Hepatocyte (in vitro differentiated cells): ENCODE measurements around the gene CNTNAP3. TPM values are rescaled to one million over a fixed set of nuclear protein-coding genes. Genes with fewer than 3 reads are reported as not detected.
"Not testable (repeated sequence)": the region's sequence is repeated elsewhere in the genome, so short reads cannot be mapped to it uniquely, and the experiment has no call there.

Experiments
- DNase-seq: peaks from one replicate; pipeline ENCODE4 v3.0.0-alpha.2; 2016; ENCODE audit warnings: low spot score
- H2AFZ ChIP-seq: fragments of 200-600 bp; sonication (generic); 2 replicates; pipeline ENCODE4 v1.6.0; 2016; ENCODE audit warnings: antibody characterized with exemption, mild to moderate bottlenecking
- H3K27ac ChIP-seq: fragments of 200-600 bp; sonication (generic); 2 replicates; pipeline ENCODE4 v1.5.1; 2016; ENCODE audit warnings: mild to moderate bottlenecking
- H3K27me3 ChIP-seq: fragments of 200-600 bp; sonication (generic); 2 replicates; pipeline ENCODE4 v1.6.1; 2016
- H3K36me3 ChIP-seq: fragments of 200-600 bp; sonication (generic); replicated peaks from 2 replicates; pipeline ENCODE4 v1.5.1; 2016; ENCODE audit warnings: low read depth; ENCODE audit not compliant: insufficient read depth
- H3K4me1 ChIP-seq: fragments of 200-600 bp; sonication (generic); 2 replicates; pipeline ENCODE4 v1.5.1; 2016; ENCODE audit warnings: mild to moderate bottlenecking, moderate library complexity; ENCODE audit not compliant: insufficient read depth
- H3K4me2 ChIP-seq: fragments of 200-600 bp; sonication (generic); 2 replicates; pipeline ENCODE4 v1.6.0; 2016
- H3K4me3 ChIP-seq: fragments of 200-600 bp; sonication (generic); 2 replicates; pipeline ENCODE4 v1.5.1; 2016; ENCODE audit warnings: mild to moderate bottlenecking
- H3K79me2 ChIP-seq: fragments of 200-600 bp; sonication (generic); 2 replicates; pipeline ENCODE4 v1.6.0; 2017; ENCODE audit warnings: mild to moderate bottlenecking
- H3K9me2 ChIP-seq: fragments of 200-600 bp; sonication (generic); replicated peaks from 2 replicates; pipeline ENCODE4 v1.6.0; 2017; ENCODE audit warnings: mild to moderate bottlenecking; ENCODE audit not compliant: insufficient read depth
- H3K9me3 ChIP-seq: fragments of 200-600 bp; sonication (generic); 2 replicates; pipeline ENCODE4 v1.5.1; 2016; ENCODE audit warnings: low read depth, mild to moderate bottlenecking
- H4K20me1 ChIP-seq: fragments of 200-600 bp; sonication (generic); 2 replicates; pipeline ENCODE4 v1.6.0; 2016; ENCODE audit warnings: mild to moderate bottlenecking; ENCODE audit not compliant: insufficient read depth, poor library complexity, severe bottlenecking
- EZH2 ChIP-seq: fragments of 200-600 bp; sonication (generic); IDR thresholded peaks from 2 replicates; pipeline ENCODE4 v1.6.1; 2016; ENCODE audit warnings: antibody characterized with exemption, mild to moderate bottlenecking, borderline replicate concordance
- EZH2phosphoT487 ChIP-seq: fragments of 200-600 bp; sonication (generic); IDR thresholded peaks from one replicate; pipeline ENCODE4 v1.6.1; 2018; ENCODE audit warnings: antibody characterized with exemption, mild to moderate bottlenecking, low read depth, moderate library complexity; ENCODE audit not compliant: unreplicated experiment, severe bottlenecking
- WGBS: methylation state at CpG from one replicate; pipeline ENCODE4 v1.1.6; 2016; ENCODE audit warnings: low lambda C conversion rate; ENCODE audit errors: missing lambda C conversion rate; 5-methylcytosine and 5-hydroxymethylcytosine counted together
- polyA plus RNA-seq: library from polyadenylated mRNA; unstranded; fragments of >200 nt; fragmentation: Nextera tagmentation; extraction: Ambion mirVana; gene quantifications from 2 replicates; pipeline ENCODE4 v1.2.1, GENCODE V29; 2016
- total RNA-seq: library from RNA; depleted of rRNA; stranded (reverse); fragments of >200 nt; gene quantifications from 2 replicates; pipeline ENCODE4 v1.2.3, GENCODE V29; 2014
- TF ChIP-seq, protein P1 (sequence below): fragments of 200-600 bp; sonication (generic); IDR thresholded peaks from 2 replicates; pipeline ENCODE4 v1.5.1; 2016; ENCODE audit warnings: antibody characterized with exemption, mild to moderate bottlenecking; ENCODE audit not compliant: poor library complexity

CNTNAP3 gene
- total and polyA plus RNA-seq, 2 experiments from 2014 or later: 0.80 to 1.00 TPM

DNA sequence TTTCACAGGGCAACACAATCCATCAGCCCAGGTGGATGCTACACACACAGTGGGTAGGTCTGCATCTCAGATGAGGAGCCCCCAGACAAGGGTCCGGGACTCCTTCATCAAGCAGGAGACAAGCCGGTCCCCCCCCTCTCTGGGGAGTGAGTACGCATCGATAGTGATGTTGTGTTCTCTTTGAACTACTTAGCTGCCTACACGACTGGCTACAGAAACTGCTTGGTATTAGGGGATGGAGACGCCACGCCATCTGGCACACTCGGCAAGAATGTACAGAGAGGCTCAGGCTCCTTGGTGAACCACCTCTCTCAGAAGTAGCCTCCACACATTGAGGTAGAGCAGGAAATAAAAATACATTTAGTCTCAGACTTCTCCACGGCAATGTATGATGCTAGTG lies 179.8 kb downstream of the CNTNAP3 start:
- H3K4me3 ChIP-seq: no peak overlapping the region
- 78% methylated on average over 9 of the region's 9 CpGs for WGBS
- H3K36me3 ChIP-seq: no peaks in the 10 kb centered on the region
- H2AFZ ChIP-seq: no peak overlapping the region
- no peak overlapping the region for H3K4me2 ChIP-seq
- DNase-seq: no peak
- no peak overlapping the region for H3K27ac ChIP-seq
- no peaks in the 10 kb centered on the region for H4K20me1 ChIP-seq
- H3K9me3 ChIP-seq: no peaks in the 10 kb centered on the region
- H3K9me2 ChIP-seq: no peaks in the 10 kb centered on the region
- no peaks in the 10 kb centered on the region for H3K79me2 ChIP-seq
- TF ChIP-seq, protein P1, sequence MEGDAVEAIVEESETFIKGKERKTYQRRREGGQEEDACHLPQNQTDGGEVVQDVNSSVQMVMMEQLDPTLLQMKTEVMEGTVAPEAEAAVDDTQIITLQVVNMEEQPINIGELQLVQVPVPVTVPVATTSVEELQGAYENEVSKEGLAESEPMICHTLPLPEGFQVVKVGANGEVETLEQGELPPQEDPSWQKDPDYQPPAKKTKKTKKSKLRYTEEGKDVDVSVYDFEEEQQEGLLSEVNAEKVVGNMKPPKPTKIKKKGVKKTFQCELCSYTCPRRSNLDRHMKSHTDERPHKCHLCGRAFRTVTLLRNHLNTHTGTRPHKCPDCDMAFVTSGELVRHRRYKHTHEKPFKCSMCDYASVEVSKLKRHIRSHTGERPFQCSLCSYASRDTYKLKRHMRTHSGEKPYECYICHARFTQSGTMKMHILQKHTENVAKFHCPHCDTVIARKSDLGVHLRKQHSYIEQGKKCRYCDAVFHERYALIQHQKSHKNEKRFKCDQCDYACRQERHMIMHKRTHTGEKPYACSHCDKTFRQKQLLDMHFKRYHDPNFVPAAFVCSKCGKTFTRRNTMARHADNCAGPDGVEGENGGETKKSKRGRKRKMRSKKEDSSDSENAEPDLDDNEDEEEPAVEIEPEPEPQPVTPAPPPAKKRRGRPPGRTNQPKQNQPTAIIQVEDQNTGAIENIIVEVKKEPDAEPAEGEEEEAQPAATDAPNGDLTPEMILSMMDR: no peak
- TF ChIP-seq EZH2: no peak
- TF ChIP-seq EZH2phosphoT487: no peak
- no peaks in the 10 kb centered on the region for H3K27me3 ChIP-seq
- H3K4me1 ChIP-seq: no peaks in the 10 kb centered on the region

DNA sequence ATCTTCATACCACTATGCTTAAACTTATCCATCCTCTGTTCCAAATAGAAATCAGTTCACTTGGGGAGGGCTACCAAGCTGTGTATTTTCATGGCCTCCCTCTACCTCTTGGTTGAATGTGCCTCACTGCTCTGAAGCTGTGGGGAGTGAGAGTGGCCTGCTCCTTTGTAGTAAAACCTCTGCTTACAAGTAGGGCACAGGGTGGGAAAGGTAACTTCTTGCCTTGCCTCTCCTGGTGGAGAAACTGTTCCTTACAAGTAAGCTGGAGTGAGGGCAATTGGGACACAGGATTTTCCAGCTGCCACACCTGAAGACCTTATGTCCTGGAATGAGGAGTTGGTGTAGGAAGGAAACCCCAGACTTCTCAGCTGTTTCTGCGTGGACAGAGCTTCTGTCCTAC lies 190.8 kb downstream of the CNTNAP3 start:
- WGBS: 100% methylated on average over 1 of the region's 1 CpG
- not testable (repeated sequence) for H2AFZ ChIP-seq, H3K9me3 ChIP-seq, H3K4me3 ChIP-seq, H3K9me2 ChIP-seq, H3K4me1 ChIP-seq, H3K27ac ChIP-seq, H3K36me3 ChIP-seq, H4K20me1 ChIP-seq, DNase-seq, H3K4me2 ChIP-seq, H3K27me3 ChIP-seq, H3K79me2 ChIP-seq

- not testable (repeated sequence) for H3K9me3 ChIP-seq, H3K4me2 ChIP-seq, H3K9me2 ChIP-seq, H2AFZ ChIP-seq, H3K27me3 ChIP-seq, H3K27ac ChIP-seq, H3K4me3 ChIP-seq, DNase-seq, H3K4me1 ChIP-seq, H3K79me2 ChIP-seq, H3K36me3 ChIP-seq, H4K20me1 ChIP-seq
- WGBS: 88% methylated on average over 5 of the region's 5 CpGs
Measured at GRCh38 chr9:39085311-39085710, 202.7 kb downstream of the CNTNAP3 start.

DNA sequence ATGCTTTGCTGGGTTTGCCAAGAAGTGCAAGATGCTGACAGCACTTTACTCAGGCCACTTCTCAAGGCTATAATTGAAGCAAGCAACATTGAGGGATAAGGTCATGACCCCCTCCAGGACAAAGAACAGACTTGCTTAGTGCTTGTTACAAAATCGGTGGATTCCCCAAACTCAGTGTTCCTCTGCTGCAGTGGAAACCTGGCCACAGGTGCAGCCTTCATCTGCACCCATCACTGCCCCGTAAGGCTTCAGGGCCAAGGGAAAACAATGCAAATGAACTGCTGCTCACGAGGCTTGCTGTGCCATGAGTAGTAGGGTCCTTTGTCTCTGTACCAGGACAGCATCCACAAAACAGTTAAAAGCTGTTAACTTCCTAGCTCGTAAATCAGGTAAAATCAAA lies 205.4 kb downstream of the CNTNAP3 start:
- H3K27me3 ChIP-seq, H3K4me3 ChIP-seq, H3K4me2 ChIP-seq, H3K9me2 ChIP-seq, H2AFZ ChIP-seq, H3K27ac ChIP-seq, H3K4me1 ChIP-seq, H3K9me3 ChIP-seq, H3K79me2 ChIP-seq, H4K20me1 ChIP-seq, DNase-seq, H3K36me3 ChIP-seq: not testable (repeated sequence)
- WGBS: 64% methylated on average over 4 of the region's 4 CpGs

DNA sequence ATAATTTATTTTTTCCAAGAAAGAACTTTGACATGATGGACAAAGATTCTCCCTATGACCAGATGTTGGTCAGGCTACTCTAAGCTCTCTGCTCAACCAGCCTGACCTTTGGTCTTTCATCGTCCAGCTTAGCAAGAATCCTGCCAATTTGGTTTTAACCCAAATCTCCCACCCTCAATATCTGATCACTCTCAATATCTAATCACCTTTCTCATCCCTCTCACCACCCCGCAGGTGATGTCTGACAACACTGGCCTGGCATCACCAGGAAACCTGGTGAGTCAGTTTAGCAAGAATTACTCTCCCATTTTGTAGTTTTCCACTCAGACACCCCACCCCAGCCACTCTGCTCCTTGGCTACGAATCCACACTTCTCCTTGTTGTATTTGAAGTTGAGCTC lies 207.9 kb downstream of the CNTNAP3 start:
- H3K9me2 ChIP-seq: not testable (repeated sequence)

More for the DNA sequence above, 207.9 kb downstream of the CNTNAP3 start:
- H3K9me3 ChIP-seq, H3K4me2 ChIP-seq, H4K20me1 ChIP-seq, DNase-seq, H3K79me2 ChIP-seq, H2AFZ ChIP-seq, H3K27ac ChIP-seq, H3K4me3 ChIP-seq, H3K4me1 ChIP-seq, H3K27me3 ChIP-seq, H3K36me3 ChIP-seq: not testable (repeated sequence)
- WGBS: 80% methylated on average over 3 of the region's 3 CpGs
